ENCODE data around the gene SNRPB2. TPM values are rescaled to one million over a fixed set of nuclear protein-coding genes. Genes with fewer than 3 reads are reported as not detected.

SNRPB2 gene
- total RNA-seq, 1 experiment from 2014 or later = 89.7 TPM

DNA sequence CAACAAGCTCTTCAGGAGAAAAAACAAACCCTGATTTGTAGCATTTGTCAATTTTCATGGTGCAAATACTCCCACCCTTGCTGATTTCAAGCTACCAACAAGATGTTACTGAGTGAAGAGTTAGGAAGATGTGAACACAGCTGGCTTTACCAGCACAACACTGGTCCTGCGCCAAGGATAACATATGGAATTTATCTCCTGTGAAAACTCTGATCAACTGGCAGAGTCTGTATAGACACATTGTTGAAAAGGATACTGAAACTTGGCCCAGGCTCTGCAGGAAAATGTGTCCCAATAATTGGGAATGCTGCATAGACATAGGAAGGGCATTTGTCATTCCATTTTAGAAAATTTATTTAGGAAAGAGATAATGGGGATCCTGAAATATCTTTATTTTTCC is 47.3 kb downstream of the SNRPB2 start:
- no peaks in the 10 kb centered on the region for H4K20me1 ChIP-seq (ENCODE audit: low read length)
- H3K36me3 ChIP-seq (ENCODE audit: low read depth, low read length) = no peaks in the 10 kb centered on the region
- ChIA-PET CTCF (no interaction called here), POLR2A (ENCODE audit: unreplicated experiment) (no interaction called here)
- H3F3A ChIP-seq (ENCODE audit: low read length, unreplicated experiment) = no peaks in the 10 kb centered on the region
- no peak overlapping the region for H3K9ac ChIP-seq (ENCODE audit: low read length)
- no peak overlapping the region for H3K27ac ChIP-seq (ENCODE audit: low read length)
- H3K9me2 ChIP-seq (replicated peaks; ENCODE audit: low read length) = no peaks in the 10 kb centered on the region
- BruUV-seq (replicated peaks) = no TSS peak
- TF ChIP-seq EZH2 (IDR thresholded peaks at IDR 0.05; ENCODE audit: low read length, unreplicated experiment) = no peak
- TF ChIP-seq, protein P1, sequence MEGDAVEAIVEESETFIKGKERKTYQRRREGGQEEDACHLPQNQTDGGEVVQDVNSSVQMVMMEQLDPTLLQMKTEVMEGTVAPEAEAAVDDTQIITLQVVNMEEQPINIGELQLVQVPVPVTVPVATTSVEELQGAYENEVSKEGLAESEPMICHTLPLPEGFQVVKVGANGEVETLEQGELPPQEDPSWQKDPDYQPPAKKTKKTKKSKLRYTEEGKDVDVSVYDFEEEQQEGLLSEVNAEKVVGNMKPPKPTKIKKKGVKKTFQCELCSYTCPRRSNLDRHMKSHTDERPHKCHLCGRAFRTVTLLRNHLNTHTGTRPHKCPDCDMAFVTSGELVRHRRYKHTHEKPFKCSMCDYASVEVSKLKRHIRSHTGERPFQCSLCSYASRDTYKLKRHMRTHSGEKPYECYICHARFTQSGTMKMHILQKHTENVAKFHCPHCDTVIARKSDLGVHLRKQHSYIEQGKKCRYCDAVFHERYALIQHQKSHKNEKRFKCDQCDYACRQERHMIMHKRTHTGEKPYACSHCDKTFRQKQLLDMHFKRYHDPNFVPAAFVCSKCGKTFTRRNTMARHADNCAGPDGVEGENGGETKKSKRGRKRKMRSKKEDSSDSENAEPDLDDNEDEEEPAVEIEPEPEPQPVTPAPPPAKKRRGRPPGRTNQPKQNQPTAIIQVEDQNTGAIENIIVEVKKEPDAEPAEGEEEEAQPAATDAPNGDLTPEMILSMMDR (conservative IDR thresholded peaks at IDR 0.05; ENCODE audit: low read depth, low read length) = no peak
- TF ChIP-seq EZH2phosphoT487 (IDR thresholded peaks at IDR 0.05; ENCODE audit: borderline replicate concordance, low read length) = no peak
- no peaks in the 10 kb centered on the region for H3K9me3 ChIP-seq (ENCODE audit: low read length)
- H3K27me3 ChIP-seq (ENCODE audit: low read length) = peaks cover 16% of the 10 kb centered on the region
- no peak overlapping the region for H2AFZ ChIP-seq (ENCODE audit: low read length)
- no peak overlapping the region for H3K4me3 ChIP-seq (ENCODE audit: low read length)
- intact Hi-C loops (cut with micrococcal nuclease) = no loop called here
- no peaks in the 10 kb centered on the region for H3K4me1 ChIP-seq (ENCODE audit: insufficient read depth, low read length)
- no peak overlapping the region for H3K4me2 ChIP-seq (ENCODE audit: low read length)
- no peaks in the 10 kb centered on the region for H3K79me2 ChIP-seq (ENCODE audit: low read length)
- ATAC-seq (no peak), DNase-seq (no peak)

DNA sequence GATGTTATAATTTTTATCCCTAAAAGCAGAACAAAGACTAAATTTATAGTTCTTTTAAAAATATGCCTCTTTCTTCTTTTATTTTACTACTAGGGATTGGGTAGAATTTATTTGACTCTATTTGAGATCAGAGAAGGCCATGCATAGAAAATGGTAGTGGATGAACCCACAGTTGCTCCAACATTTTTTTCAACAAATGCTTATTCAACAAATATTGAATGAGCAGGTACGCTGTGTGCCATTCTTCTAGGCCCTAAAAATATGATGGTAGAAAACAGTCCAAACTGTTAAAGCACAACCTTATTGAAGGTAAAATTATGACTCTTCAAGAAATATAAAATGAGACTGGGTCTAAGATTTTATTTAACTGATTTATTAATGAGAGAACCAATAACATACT is 48.3 kb downstream of the SNRPB2 start:
- Histone ChIP-seq H2AFZ (ENCODE audit: low read length) (no peak overlapping the region), H3K27ac (ENCODE audit: low read length) (no peak overlapping the region), H3K27me3 (ENCODE audit: low read length) (peaks cover 26% of the 10 kb centered on the region), H4K20me1 (ENCODE audit: low read length) (no peaks in the 10 kb centered on the region), H3K4me3 (ENCODE audit: low read length) (no peak overlapping the region), H3K4me1 (ENCODE audit: insufficient read depth, low read length) (no peaks in the 10 kb centered on the region), H3K4me2 (ENCODE audit: low read length) (no peak overlapping the region), H3K9me2 (replicated peaks; ENCODE audit: low read length) (no peaks in the 10 kb centered on the region), H3K36me3 (ENCODE audit: low read depth, low read length) (no peaks in the 10 kb centered on the region), H3K9me3 (ENCODE audit: low read length) (no peaks in the 10 kb centered on the region), H3K79me2 (ENCODE audit: low read length) (no peaks in the 10 kb centered on the region), H3K9ac (ENCODE audit: low read length) (no peak overlapping the region), H3F3A (ENCODE audit: low read length, unreplicated experiment) (no peaks in the 10 kb centered on the region)
- DNase-seq (no peak), ATAC-seq (no peak)
- ChIA-PET POLR2A (ENCODE audit: unreplicated experiment) (no interaction called here), CTCF (no interaction called here)
- TF ChIP-seq, protein P1 (conservative IDR thresholded peaks at IDR 0.05; ENCODE audit: low read depth, low read length) = no peak
- TF ChIP-seq EZH2phosphoT487 (IDR thresholded peaks at IDR 0.05; ENCODE audit: borderline replicate concordance, low read length) (no peak), EZH2 (IDR thresholded peaks at IDR 0.05; ENCODE audit: low read length, unreplicated experiment) (no peak)
- BruUV-seq (replicated peaks) = no TSS peak
- intact Hi-C loops (cut with micrococcal nuclease) = no loop called here

DNA sequence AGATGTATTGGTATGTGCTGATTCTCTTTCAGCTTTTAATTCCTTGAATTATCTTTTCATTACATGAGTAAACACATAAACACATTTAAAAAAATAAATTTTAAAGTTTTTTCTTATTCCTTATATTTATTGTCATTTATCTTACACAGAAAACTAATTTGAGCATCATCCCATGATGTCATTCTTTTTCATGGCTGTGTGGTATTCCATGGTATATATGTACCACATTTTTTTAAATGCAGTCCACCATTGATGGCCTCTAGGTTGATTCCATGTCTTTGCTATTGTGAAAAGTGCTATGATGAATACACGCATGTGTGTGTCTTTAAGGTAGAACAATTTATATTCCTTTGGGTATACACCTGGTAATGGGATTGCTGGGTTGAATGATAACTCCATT is 51.7 kb downstream of the SNRPB2 start:
- Histone ChIP-seq H3K9me3 (ENCODE audit: low read length) (no peaks in the 10 kb centered on the region), H3K9ac (ENCODE audit: low read length) (no peak overlapping the region)

More for the DNA sequence above, 51.7 kb downstream of the SNRPB2 start:
- H4K20me1 ChIP-seq (ENCODE audit: low read length) = no peaks in the 10 kb centered on the region
- no peak overlapping the region for H3K4me2 ChIP-seq (ENCODE audit: low read length)
- DNase-seq (no peak), ATAC-seq (no peak)
- H3K36me3 ChIP-seq (ENCODE audit: low read depth, low read length) = no peaks in the 10 kb centered on the region
- TF ChIP-seq, protein P1 (conservative IDR thresholded peaks at IDR 0.05; ENCODE audit: low read depth, low read length) = no peak
- TF ChIP-seq EZH2 (IDR thresholded peaks at IDR 0.05; ENCODE audit: low read length, unreplicated experiment) (no peak), EZH2phosphoT487 (IDR thresholded peaks at IDR 0.05; ENCODE audit: borderline replicate concordance, low read length) (no peak)
- intact Hi-C loops (cut with micrococcal nuclease) = no loop called here
- H3K27me3 ChIP-seq (ENCODE audit: low read length) = peaks cover 48% of the 10 kb centered on the region
- ChIA-PET CTCF (no interaction called here), POLR2A (ENCODE audit: unreplicated experiment) (no interaction called here)
- H3K4me1 ChIP-seq (ENCODE audit: insufficient read depth, low read length) = no peaks in the 10 kb centered on the region
- H2AFZ ChIP-seq (ENCODE audit: low read length) = no peak overlapping the region
- H3K27ac ChIP-seq (ENCODE audit: low read length) = no peak overlapping the region
- no peaks in the 10 kb centered on the region for H3K9me2 ChIP-seq (replicated peaks; ENCODE audit: low read length)
- no peaks in the 10 kb centered on the region for H3F3A ChIP-seq (ENCODE audit: low read length, unreplicated experiment)
- no peaks in the 10 kb centered on the region for H3K79me2 ChIP-seq (ENCODE audit: low read length)
- no peak overlapping the region for H3K4me3 ChIP-seq (ENCODE audit: low read length)
- BruUV-seq (replicated peaks) = no TSS peak

Data from PC-3 (cell line).